ENCODE measurements around the gene KIF16B.

- TF ChIP-seq GATA2 (IDR thresholded peaks at IDR 0.05; ENCODE audit: low read depth, low read length) (no peak), GATA3 (IDR thresholded peaks at IDR 0.05; ENCODE audit: low read depth, low read length) (no peak)
Observed at GRCh38 chr20:16537025-16537665, 36.1 kb downstream of the KIF16B start.
